GM21576 (cell line): ENCODE measurements around the gene MBNL3.

ENCODE experiments used
- ATAC-seq: cut with Tn5 transposase; IDR thresholded peaks from one replicate; pipeline ENCODE4 v1.9.1; 2021; ENCODE audit warnings: mild to moderate bottlenecking, moderate library complexity; ENCODE audit not compliant: unreplicated experiment

The MBNL3 gene, protein sequence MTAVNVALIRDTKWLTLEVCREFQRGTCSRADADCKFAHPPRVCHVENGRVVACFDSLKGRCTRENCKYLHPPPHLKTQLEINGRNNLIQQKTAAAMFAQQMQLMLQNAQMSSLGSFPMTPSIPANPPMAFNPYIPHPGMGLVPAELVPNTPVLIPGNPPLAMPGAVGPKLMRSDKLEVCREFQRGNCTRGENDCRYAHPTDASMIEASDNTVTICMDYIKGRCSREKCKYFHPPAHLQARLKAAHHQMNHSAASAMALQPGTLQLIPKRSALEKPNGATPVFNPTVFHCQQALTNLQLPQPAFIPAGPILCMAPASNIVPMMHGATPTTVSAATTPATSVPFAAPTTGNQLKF

DNA sequence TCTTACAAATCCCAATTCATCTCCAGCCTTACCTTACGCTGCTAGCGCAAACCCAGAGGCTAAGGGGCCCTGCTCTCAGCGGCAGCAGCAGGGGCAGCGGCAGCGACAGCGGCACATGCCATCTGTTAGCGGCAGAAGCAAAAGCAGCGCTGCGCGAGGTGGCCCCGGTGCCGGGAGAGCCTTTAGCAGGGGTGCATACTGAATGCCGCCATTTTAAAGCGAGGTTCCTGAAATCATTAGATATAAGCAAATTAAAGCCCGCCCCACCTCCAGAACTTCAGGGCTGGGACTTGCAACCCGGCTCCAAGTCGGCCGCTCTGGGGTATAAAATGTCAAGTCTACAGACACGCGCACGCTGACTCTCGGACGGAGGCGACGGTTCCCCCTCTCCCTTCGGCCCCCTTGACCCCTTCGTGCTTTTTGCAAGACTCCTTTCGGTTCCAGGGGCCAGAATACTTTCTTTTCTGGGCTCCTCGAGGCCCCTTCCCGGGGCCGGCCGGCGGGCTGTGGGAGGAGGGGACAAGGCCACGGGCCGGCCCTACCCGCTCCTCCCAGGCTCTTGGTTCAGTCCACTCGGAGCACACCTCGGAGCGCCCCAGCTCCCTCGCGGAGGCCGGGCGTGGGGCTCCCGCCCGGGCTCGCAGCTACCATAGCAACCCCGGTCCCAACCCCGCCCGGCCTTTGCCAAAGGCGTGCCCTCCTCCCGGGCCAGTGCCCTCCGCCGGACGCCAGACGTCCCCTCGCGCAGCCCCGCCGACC, at the start of gene MBNL3:
TSS of gene MBNL3 (minus strand) at position 220 of the 759 bp plus-strand sequence. CDS start 49,427 bp downstream, outside the sequence.
- peak; percentile 43 for ATAC-seq

DNA sequence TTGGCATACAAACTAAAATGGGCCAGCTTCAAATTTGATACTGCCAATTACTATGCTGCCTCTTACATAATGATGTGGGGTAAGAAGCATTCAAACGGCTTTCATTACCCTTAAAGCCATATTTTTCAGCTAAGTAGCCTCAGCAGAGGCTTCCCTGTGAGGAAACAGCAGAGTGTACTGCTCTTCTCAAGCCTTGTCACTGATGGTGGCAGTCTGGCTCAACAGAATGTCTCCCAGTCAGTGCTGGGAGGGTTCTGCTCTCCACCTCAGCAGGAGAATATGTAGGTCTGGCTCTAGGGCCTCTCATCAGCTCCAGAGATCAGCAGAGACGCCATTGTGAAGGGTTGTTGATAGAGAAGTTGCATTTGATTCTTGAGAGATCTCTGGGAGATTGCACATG, 44.6 kb upstream of the MBNL3 start:
- ATAC-seq, result no peak

DNA sequence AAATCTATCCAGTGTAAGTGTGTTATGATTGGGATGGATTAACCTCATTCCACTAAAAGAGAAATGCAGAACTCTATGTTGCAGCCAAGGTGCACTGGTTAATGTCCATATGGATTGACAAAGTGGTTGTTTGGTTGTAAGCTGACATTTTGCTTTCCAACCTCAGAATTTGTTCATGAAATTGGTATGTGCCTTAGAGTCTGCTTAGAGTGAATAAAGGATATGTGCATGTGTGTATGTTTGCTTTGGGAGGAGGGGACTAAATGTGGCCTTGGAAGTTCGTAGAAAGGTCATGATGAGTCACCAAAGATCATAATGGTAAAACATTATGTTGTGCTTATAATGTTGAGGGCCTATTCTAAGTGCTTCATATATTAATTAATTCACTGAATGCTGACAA, 44.1 kb upstream of the MBNL3 start:
- no peak for ATAC-seq

DNA sequence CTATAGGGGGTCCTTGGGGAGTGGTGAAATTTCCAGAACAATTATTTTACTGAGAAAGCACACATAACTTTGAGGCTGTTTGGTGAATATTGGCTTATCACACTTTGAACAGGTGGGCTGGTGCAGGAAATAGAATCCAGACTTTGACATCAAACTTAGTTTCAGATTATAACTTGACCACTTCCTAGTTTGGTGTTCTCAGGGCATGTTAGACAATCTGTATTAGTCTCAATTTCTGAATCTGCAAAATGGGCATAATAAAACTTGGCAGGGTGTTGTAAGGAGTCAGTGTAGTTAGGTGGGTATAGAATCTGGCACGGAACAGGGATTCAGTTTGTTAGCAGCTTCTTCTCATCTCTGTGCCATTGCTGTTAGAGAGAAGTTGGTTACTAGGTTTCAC, 43.3 kb upstream of the MBNL3 start:
- no peak for ATAC-seq

DNA sequence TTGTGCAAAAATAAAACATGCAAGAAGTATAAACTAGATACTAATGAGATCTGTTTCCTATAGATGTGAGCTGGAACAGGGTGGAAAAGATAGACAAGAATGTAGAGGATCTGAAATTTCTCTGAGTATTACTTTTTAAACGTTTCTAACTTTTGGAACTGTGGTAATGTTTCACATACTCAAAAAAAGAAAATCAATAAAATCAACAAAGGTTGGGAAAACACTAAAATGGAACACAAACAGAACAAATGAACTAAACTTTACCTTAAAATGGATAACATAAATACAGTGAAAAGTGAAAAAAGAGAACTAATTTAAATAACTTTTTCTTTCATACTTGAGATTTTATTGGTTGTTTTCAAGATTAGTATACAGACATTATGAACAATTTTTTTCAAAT, 32.0 kb upstream of the MBNL3 start:
- ATAC-seq, result no peak

DNA sequence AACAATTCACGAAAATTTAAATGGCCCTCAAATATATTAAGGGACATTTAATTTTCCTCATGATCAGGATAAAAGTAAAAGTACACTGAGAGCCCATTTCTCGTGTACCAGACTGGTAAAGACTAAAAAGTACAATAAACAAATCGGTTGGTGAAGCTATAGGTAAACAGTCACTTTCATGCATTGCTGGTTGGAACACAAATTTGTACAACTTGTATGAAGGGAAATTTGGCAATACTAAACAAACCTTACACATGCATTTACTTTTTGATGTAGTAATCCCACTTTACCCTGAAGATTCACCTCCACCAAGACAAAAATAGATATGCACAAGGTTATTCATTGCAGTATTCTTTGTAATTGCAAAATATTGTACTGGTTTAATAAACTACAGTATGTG, 31.4 kb upstream of the MBNL3 start:
- no peak for ATAC-seq

DNA sequence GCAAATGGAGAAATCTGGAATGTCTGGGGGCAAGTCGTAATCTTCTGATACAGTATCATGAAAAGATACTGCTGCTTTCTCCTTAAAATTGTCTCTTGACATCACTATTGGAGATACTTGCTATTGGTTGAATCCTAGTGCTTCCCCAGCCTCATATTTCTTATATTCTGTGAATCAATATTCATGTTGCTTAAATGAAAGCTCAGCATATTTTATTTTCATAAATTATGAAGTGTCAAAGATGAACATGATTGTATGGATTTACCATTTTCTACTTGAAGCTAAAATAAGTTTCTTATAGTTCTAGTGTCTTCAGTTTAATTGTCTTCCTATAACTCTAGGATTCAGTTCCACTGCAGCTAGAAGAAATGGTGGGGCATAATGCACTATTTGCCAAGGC, 29.6 kb upstream of the MBNL3 start:
- no peak for ATAC-seq

DNA sequence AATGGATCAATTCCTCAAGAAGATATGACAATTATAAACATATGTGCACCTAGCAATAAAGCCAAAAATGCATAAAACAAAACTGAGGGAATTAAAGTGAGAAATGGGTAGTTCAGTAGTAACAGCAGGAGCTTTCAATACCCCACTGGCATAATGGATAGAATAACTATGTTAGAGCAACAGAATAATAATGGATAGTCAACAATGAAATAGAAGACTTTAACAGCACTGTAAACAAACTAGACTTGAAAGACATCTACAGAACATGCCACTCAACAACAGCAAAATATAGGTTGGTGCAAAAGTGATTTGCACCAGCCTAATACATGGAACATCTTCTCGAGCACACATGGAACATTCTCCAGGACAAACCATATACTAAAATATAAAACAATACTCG, 20.0 kb upstream of the MBNL3 start:
- ATAC-seq, result no peak

DNA sequence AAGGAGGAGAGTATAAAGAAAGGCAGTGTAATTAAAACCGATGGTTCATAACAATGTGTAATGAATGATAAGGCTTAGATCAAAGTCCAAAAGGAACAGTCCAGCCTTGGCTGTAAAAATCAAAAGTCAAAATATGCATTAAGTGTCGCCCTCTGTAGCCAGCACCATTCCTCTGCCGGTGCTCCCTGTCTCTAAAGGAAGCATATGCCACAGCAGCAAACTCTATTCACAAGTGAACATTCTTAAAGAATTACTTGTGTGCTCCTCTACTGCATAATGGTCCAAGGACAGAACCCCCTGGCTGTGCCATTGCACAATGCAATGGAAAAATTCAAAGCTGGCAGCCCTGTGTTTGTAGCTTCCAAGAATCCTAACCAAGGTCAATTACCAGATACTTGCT, 16.3 kb upstream of the MBNL3 start:
- no peak for ATAC-seq

DNA sequence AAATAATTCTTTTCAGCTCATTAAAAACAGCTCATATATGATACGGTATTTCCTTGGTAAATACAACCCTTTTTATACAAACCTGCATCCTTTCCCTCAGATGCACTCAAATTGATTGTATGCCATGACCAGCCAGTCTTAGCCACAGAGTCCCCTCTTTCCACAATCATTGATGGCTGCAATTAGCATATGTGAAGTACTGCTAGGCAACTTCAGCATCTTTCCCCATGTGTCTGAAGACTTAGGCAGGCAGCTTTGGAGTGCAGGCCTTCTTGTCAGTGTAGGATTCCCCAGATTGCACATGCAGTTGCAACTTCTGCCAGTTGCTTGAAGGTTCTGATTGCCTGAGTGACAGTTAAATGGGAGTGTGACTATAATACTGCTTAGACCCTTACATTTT, 15.6 kb upstream of the MBNL3 start:
- no peak for ATAC-seq

DNA sequence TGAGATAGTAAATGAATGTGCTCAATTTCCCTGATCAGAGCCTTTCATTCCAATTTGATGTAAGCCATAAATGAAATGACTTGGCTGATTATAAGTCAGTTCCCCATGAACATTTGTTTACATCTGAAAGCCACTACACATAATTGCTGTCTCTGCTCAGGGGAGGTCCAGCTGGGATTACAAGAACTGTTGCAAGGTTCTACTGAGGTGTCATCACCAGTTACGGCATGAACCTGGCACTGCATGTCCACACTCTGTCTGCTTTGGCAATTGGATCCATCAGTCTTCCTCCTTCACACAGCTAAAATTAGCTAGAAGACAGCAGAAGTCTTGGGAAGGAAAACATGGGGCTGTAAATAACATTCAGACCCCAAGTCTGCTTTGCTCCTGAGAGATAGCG, 12.8 kb upstream of the MBNL3 start:
- ATAC-seq, result no peak

DNA sequence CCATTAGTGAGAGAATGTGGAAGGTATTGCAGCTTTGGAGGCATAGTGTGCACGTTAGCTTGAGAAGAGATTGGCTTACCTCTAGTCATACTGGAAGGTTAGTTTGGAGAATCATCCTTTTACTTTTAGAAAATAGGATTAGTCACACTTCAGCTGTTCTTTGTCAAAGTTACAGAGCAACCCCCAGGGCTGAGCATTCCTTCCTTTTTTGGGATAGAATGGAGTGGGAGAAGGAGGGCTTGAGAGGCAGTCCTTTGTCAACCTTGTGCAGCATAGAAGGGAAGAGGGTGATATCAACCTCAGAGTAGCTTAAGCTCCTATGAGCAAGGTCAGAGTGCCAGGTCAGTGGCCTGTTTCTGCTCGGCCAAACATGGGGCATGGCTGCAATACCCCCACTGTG, 8.6 kb upstream of the MBNL3 start:
- no peak for ATAC-seq

DNA sequence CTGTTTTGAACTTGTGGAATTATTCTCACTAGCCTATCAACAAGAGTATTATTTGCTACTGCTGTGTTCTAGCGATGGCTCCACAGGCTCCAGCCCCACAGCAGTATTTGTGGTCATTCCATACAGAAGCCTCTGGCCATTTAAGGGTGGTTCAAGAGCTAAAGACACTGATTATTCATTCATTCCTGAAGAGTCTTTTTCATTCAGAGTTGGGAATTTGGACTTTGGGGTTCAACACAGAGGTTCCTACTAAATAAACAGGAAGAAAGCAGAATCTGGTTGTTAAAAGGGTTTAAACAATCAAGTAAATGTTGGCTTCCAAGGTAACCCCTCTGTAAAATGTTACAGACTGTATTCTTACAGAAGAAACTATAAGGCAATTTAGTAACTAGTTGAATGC, 4.3 kb upstream of the MBNL3 start:
- ATAC-seq, result no peak

DNA sequence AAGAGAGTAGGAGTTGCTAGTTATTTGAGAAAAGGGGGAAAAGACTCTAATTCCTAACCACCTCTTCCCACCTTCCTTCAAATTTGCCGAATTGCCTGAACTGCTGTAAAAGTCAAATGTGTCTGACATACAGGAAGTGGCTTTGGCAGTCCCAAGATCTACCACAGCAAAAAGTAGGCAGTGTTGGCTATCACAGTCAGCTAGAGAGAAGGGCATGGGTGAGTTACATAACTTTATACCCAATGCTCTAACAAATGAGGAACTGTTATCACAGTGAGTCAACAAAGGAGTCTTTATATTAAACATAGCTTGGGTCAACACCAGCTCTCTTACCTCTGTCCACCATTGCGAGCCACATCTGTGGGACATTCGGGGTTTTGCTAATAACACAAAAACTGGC, 2.4 kb upstream of the MBNL3 start:
- peak; percentile 32 for ATAC-seq

DNA sequence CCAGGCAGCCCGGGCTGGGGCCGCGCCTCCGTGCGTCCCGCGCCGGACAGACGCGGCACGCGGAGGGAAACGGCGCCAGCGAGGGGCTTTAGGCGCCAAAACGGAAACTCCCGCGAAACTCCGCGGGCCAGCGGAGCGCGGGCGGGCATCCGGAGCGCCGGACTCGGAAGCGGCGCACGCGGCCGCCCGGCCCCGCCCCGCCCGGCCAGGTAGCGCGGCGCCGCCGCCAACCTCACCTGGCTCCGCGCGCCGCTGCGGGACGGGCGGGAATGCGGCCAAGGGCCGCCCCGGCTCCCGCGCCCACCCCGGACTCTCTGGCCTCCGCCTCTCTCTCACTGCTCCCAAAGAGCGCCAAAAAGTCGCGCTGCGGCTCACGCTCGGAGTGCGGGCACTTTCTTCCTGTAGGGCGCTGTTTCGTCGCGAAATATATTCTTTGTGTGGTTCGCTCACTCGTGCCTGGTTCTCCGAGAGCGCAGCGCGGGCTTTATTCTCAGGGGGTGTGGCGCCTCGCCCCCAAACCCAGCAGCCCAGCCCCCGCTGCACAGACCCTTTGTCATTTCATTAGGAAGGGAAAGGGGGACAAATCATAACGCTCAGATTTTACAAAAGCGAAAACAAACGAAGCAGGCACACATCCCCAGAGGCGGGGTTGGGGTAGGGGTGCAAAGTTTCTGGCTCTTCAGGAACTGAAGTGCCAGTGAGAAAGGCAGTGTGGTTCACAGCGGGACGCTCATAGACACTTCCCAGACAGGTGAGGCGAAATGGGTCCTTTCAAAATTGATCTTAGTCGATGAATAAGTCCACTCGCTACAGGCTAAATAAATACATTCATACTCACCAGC, 961 bp upstream of the MBNL3 start:
- ATAC-seq, result peak; percentile 26

DNA sequence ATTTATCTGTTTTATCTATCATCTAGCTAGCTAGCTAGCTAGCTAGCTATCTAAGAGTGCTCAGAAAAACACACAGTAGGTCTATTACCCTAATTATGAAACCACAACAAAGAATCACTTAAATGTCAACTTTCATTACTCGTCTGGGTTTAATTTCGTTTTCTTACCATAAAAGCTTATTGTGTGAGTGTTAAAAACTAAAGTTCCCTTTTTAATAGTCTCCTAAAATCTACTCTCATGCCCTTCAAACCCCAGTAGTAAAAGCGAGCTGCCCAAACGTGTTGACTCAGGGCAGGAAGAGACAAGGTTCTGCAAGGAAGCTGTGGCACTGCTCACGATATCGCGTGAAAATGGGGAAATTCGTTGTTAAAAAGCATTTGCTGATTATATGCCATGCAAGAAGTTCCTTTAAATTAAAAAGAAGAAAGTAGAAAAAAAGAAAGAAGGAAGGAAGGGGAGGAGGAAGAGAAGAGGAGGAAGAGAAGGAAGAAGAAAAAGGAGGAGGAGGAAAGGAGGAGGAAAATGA, 595 bp downstream of the MBNL3 start:
- ATAC-seq, result no peak

DNA sequence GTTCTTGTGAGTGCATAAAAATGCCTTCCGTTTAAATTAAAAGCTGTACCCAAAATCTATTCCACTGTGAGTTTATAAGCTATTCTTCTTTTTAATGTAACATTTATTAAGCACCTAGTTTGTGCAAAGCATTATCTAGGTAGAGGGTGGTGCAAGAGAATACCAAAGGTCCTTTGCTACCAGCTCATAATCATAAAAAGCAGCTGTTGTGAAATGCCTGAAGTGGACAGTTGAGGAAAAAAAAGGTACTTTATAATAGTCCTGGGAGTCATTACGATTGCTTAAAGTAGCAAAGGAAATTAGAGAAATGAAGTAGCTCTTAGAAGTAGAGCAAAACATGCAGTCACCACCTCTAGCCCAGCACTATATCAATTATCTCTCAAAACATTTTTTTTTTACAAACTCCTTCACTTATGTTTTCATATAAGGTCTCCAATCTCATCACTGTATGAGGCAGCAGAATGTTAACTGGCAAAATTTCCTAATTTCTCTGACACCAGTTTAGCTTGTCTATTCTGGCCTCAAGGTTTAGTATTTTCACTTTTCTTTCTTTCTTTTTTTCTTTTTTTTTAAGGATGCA, 2.1 kb downstream of the MBNL3 start:
- ATAC-seq, result no peak

DNA sequence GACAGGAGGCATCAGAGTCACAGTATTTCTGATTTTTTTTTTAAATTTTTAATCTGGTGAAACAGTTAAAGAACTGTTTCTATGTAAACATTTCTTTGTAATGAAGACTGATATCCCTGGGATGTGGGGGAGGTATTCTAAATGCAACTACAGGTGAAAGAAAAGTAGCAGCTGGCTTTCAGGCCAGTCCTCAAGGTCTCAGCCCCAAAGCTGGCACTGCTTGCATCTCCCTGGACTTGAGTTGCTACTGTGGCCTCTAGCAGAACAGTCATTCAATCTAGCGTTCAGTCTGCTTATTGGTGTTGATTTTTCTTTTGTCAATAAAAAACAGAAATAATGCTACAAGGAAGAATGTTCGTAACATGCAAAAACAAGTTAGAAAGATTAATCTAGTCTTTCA, 4.9 kb downstream of the MBNL3 start:
- ATAC-seq, result no peak

DNA sequence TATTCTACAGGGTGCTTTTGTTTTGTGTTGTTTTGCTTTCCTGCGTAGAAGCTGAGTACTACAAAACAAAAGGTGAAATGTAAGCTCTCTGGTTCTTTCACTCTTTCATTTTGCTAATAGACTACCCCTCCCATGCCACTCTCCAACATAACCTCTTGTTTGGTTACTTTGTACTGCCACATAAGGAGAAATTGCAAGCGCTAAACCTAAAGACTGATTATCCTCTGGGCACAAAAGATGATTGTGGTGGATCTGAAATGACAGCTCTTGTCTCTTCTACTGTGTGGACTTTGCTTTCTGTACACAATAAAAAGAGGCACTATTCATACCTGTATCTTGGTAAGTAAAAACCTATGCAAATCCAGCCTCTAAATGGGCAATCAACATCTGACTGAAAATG, 5.3 kb downstream of the MBNL3 start:
- no peak for ATAC-seq

DNA sequence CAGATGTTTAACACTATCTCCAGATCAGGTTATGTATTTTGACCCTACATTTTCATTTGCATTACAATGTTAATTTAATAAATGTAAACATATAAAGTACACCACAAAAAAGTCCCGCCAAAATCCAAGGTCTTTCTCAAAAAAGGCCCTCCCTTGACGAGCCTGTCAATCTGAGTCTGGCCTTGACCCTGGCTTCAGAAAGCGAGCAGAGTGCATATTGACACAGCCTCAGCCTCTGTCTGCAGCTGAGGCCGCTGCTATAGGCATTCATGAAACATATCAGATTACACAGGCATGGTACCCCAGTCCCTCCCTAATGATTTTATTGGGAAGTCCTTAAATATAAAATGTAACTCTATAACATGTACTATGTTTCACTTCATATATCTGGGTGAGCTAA, 6.2 kb downstream of the MBNL3 start:
- ATAC-seq, result no peak

DNA sequence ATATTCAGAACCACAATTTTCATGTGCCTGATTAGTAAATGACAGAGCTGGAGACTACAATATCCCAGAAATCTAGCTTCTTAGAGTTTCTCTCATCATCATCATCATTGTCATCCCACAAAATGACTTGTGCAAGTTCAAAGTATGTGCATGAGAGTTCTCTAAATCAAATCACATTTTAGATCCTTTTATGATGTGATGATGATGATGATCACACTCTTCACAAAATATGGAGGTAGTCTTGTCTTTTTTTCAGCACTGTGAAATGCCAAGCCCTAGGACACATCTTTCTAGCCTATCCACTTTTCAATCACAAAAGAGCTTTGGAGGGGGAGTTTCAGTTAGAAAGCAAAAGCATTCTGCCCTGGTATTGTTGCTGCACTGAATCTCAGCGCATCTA, 7.4 kb downstream of the MBNL3 start:
- ATAC-seq, result no peak
